Keratinocyte (primary cell): ENCODE measurements around the gene GRN. TPM values are rescaled to one million over a fixed set of nuclear protein-coding genes. Genes with fewer than 3 reads are reported as not detected.

Source experiments
- DNase-seq: peaks from one replicate; pipeline ENCODE4 v3.0.0-alpha.2; 2011; ENCODE audit warnings: low read depth, missing footprints, low spot score
- FAIRE-seq: peaks from 2 replicates; lab custom pipeline; 2011; peaks lifted over from hg19 to GRCh38; lab: Jason Lieb, UNC
- H2AFZ ChIP-seq: 2 replicates; pipeline ENCODE4 v1.6.0; 2012; ENCODE audit warnings: low read length, control low read depth, inconsistent platforms; ENCODE audit not compliant: control insufficient read depth
- H3K27ac ChIP-seq: 2 replicates; pipeline ENCODE4 v1.5.1; 2011; ENCODE audit warnings: low read length; ENCODE audit not compliant: control insufficient read depth, insufficient read depth
- H3K27me3 ChIP-seq: 3 replicates; pipeline ENCODE4 v1.6.0; 2011; ENCODE audit warnings: low read length; ENCODE audit not compliant: control insufficient read depth, insufficient read depth; ENCODE audit errors: extremely low read depth
- H3K36me3 ChIP-seq, 2 experiments: 2 replicates in 1 of 2; 3 replicates in 1 of 2; pipeline ENCODE4 v1.5.1; 2011; ENCODE audit warnings: low read length in 2 of 2, mild to moderate bottlenecking in 1 of 2; ENCODE audit not compliant: control insufficient read depth in 2 of 2, insufficient read depth in 2 of 2; ENCODE audit errors: extremely low read depth in 1 of 2
- H3K4me1 ChIP-seq: 3 replicates; pipeline ENCODE4 v1.5.1; 2011; ENCODE audit warnings: low read length; ENCODE audit not compliant: control insufficient read depth, insufficient read depth; ENCODE audit errors: extremely low read depth
- H3K4me2 ChIP-seq: 3 replicates; pipeline ENCODE4 v1.6.0; 2011; ENCODE audit warnings: low read depth, low read length; ENCODE audit not compliant: control insufficient read depth, insufficient read depth; ENCODE audit errors: extremely low read depth
- H3K4me3 ChIP-seq, 3 experiments: fragments of 200-600 bp in 1 of 3; sonication (generic) in 1 of 3; 2 replicates in 2 of 3; 3 replicates in 1 of 3; pipeline ENCODE4 v1.5.1; 2011 to 2016; ENCODE audit warnings: low read length in 3 of 3, mild to moderate bottlenecking in 3 of 3, control low read depth in 2 of 3, inconsistent platforms in 1 of 3, low read depth in 1 of 3, mixed read lengths in 1 of 3, mixed run types in 1 of 3, moderate library complexity in 1 of 3; ENCODE audit not compliant: control insufficient read depth in 2 of 3, insufficient read depth in 2 of 3; ENCODE audit errors: extremely low read depth in 1 of 3
- H3K79me2 ChIP-seq: 2 replicates; pipeline ENCODE4 v1.6.0; 2012; ENCODE audit warnings: low read length; ENCODE audit not compliant: control insufficient read depth, insufficient read depth
- H3K9ac ChIP-seq: 3 replicates; pipeline ENCODE4 v1.6.0; 2011; ENCODE audit warnings: low read length; ENCODE audit not compliant: control insufficient read depth, insufficient read depth; ENCODE audit errors: extremely low read depth
- H3K9me1 ChIP-seq: 3 replicates; pipeline ENCODE4 v1.6.0; 2011; ENCODE audit warnings: low read length; ENCODE audit not compliant: control insufficient read depth, insufficient read depth; ENCODE audit errors: extremely low read depth
- H3K9me3 ChIP-seq: 2 replicates; pipeline ENCODE4 v1.5.1; 2012; ENCODE audit warnings: low read depth, low read length; ENCODE audit not compliant: control insufficient read depth
- H4K20me1 ChIP-seq: 3 replicates; pipeline ENCODE4 v1.6.0; 2011; ENCODE audit warnings: low read length; ENCODE audit not compliant: control insufficient read depth, insufficient read depth; ENCODE audit errors: extremely low read depth
- EZH2 ChIP-seq: IDR thresholded peaks from one replicate; pipeline ENCODE4 v1.6.1; 2012; ENCODE audit warnings: inconsistent platforms, mild to moderate bottlenecking, low read length, moderate library complexity
- dilution Hi-C: fragments of 300-500 bp; cut with MboI; formaldehyde crosslinking; loops from one replicate; pipeline ENCODE4 v1.7.0; 2020; ENCODE audit warnings: low sequenced_read_pairs; ENCODE audit not compliant: extremely low pct_ligation_motif_present
- polyA plus RNA-seq, 5 experiments: library from polyadenylated mRNA; depleted of rRNA in 3 of 5; stranded (reverse) in 3 of 5; stranded (forward) in 1 of 5; unstranded in 1 of 5; fragments of >200 nt; gene quantifications; 1 replicate in 1 of 5; 2 replicates in 3 of 5; 3 replicates in 1 of 5; pipeline versions ENCODE4 v1.2.1 to v1.2.3, GENCODE V29; 2011 to 2012; ENCODE audit warnings: missing spikeins in 2 of 5, low read depth in 1 of 5, low replicate concordance in 1 of 5
- TF ChIP-seq, protein P1 (sequence below), 3 experiments: IDR thresholded peaks in 1 of 3; conservative IDR thresholded peaks in 1 of 3; optimal IDR thresholded peaks in 1 of 3; 2 replicates in 2 of 3; 3 replicates in 1 of 3; pipeline versions ENCODE3 to v1.5.1; 2011; ENCODE audit warnings: low read length in 3 of 3, mild to moderate bottlenecking in 3 of 3, moderate library complexity in 2 of 3, control low read depth in 1 of 3, inconsistent platforms in 1 of 3; ENCODE audit not compliant: insufficient read depth in 2 of 3; ENCODE audit errors: extremely low read depth in 1 of 3

GRN gene
- polyA plus RNA-seq, 1 donor (not counting 4 experiments of a cell fraction or from before 2014, with no cell fraction given): 179 TPM

DNA sequence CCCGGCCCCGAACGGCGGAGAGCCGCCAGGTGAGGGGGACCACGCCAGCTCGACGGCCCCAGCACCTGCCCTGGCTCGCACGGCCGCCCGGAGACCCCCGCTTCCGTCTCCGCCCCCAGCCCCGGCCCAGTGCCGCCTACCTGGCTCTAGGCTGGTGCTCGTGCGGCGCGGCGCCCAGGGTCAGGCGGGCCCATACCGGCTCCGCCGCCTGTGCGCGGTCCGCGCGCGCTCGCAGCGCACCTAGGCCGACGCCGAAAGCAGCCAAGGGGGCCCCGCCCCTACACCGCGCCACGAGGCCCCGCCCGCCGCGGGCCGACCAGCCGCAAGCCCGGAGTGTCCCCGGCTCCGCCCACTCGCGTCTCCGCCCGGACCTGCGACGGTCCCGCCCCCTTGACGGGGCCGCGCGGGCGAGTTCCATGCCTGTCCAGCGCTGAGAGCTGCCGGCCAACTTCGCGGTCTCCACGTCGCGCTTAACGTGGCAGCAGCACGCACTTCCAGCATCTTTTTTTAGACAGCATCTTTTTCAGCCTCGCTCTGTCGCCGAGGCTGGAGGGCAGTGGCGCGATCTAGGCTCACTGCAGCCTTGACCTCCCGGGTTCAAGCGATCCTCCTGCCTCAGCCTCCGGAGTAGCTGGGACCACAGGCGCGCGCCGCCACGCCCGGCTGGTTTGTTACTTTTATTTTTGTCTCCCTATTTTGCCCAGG lies 20.4 kb upstream of the GRN start, which contains the start of gene SLC25A39:
Gene SLC25A39 (minus strand): TSS at position 253 of the 705 bp plus-strand sequence. CDS start 1,261 bp downstream, outside the sequence.
- Histone ChIP-seq H3K27me3 (no peaks in the 10 kb centered on the region), H4K20me1 (no peaks in the 10 kb centered on the region), H3K27ac (peak within 1 kb of the TSS; percentile 78), H3K9me1 (no peaks in the 10 kb centered on the region), H3K4me2 (peak within 1 kb of the TSS; percentile 78), H2AFZ (peak within 1 kb of the TSS; percentile 84), H3K9ac (peak within 1 kb of the TSS; percentile 86), H3K4me1 (peaks cover 4% of the 10 kb centered on the region), H3K9me3 (no peaks in the 10 kb centered on the region), H3K4me3 (peak within 1 kb of the TSS; percentile 84 to 99 (median 86)), H3K36me3 (peaks cover 21 to 25% of the 10 kb centered on the region in 2 experiments), H3K79me2 (peaks cover 17% of the 10 kb centered on the region)
- DNase-seq (peak; percentile 52), FAIRE-seq (no peak)
- no peak for TF ChIP-seq EZH2
- TF ChIP-seq, protein P1, sequence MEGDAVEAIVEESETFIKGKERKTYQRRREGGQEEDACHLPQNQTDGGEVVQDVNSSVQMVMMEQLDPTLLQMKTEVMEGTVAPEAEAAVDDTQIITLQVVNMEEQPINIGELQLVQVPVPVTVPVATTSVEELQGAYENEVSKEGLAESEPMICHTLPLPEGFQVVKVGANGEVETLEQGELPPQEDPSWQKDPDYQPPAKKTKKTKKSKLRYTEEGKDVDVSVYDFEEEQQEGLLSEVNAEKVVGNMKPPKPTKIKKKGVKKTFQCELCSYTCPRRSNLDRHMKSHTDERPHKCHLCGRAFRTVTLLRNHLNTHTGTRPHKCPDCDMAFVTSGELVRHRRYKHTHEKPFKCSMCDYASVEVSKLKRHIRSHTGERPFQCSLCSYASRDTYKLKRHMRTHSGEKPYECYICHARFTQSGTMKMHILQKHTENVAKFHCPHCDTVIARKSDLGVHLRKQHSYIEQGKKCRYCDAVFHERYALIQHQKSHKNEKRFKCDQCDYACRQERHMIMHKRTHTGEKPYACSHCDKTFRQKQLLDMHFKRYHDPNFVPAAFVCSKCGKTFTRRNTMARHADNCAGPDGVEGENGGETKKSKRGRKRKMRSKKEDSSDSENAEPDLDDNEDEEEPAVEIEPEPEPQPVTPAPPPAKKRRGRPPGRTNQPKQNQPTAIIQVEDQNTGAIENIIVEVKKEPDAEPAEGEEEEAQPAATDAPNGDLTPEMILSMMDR (optimal IDR thresholded peaks at IDR 0.05 in 1 of 3, IDR thresholded peaks at IDR 0.05 in 1 of 3, conservative IDR thresholded peaks at IDR 0.05 in 1 of 3; ENCODE audit: extremely low read depth in 1 of 3, insufficient read depth in 2 of 3, low read length in 3 of 3): no peak
- dilution Hi-C loops: no loop called here

DNA sequence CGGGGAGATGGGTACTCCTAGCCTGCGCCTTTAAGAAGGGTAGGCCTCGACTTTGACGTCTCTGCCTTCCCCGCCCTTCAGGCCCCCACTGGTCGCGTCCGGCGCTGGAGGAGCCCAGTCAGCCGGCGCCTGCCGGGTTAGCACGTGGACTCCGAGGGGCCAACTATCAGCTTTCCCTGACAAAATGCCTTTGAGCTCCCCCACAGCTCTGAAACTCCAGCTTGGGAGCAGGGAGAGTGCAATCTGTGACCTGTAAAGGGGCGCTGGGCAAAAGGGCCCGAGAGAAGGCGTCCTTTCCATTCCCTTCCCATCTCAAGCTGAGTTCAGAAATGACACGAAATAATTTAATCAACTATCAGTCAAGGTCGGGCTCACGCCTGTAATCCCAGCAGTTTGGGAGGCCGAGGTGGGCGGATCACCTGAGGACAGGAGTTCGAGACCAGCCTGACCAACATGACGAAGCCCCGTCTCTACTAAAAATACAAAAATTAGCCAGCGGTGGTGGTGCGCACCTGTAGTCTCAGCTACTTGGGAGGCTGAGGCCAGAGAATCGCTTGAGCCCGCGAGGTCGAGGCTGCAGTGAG lies 18.1 kb upstream of the GRN start:
- Histone ChIP-seq H3K27me3 (no peaks in the 10 kb centered on the region), H2AFZ (peak overlapping the region; percentile 23), H3K36me3 (peaks cover 6% of the 10 kb centered on the region in 2 experiments), H3K79me2 (peaks cover 17% of the 10 kb centered on the region), H3K4me1 (peaks cover 4% of the 10 kb centered on the region), H4K20me1 (no peaks in the 10 kb centered on the region), H3K9me3 (no peaks in the 10 kb centered on the region), H3K4me3 (peak overlapping the region in 1 of 3 experiments; percentile 27), H3K4me2 (peak overlapping the region; percentile 41), H3K9me1 (no peaks in the 10 kb centered on the region), H3K9ac (peak overlapping the region; percentile 37), H3K27ac (peak overlapping the region; percentile 31)
- TF ChIP-seq, protein P1 (optimal IDR thresholded peaks at IDR 0.05 in 1 of 3, IDR thresholded peaks at IDR 0.05 in 1 of 3, conservative IDR thresholded peaks at IDR 0.05 in 1 of 3; ENCODE audit: extremely low read depth in 1 of 3, insufficient read depth in 2 of 3, low read length in 3 of 3): no peak
- no peak for TF ChIP-seq EZH2
- no peak for FAIRE-seq
- no peak for DNase-seq
- dilution Hi-C loops: no loop called here
